ENCODE results near the gene LHX3.

The LHX3 gene

DNA sequence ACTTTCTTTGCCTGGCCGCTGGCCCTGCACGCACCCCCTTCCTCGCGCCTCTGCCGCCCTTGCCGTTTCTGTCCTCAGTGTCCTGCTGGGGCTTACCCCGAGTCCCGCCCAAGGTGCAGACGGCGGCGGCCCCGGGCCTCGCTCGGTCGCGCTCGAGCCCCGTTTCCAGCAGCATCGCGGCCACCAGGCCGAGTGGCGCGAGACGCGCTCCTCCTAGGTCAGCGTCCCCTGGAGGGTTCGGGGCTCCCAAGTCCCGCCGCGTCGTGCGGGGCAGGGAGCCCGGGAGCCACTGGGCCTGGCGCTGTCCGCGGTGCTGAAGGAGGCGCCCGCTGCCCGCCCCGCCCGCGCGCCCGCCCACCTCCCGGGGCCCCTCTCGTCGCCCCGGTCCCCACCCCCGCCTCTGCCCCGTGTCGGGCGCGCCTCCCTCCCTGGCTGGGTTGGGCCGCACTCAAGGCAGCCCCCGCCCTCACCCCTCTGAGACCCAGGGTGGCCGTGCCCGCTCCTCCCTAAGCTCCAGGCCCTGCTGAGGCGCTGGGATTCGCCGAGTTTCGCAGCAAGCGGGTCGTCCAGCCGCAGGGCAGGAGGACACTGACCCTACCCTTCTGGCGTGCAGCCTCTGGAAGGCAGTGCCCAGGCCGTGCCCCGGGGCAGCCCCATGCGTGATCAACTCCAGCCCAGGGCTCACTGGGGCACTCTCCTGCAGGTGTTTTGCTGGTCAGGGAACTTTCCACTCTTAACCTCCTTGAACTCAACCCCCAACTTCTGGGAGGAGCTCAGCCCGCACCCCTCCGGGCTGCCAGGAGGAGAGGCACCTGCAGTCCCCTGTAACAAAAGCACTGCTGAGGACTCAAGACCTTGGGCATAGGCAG lies at the start of gene LHX3:
TSS of gene LHX3 (minus strand) at position 291 of the 869 bp plus-strand sequence. CDS start at position 175, 116 bp downstream.
- DNase-seq = no peak

DNA sequence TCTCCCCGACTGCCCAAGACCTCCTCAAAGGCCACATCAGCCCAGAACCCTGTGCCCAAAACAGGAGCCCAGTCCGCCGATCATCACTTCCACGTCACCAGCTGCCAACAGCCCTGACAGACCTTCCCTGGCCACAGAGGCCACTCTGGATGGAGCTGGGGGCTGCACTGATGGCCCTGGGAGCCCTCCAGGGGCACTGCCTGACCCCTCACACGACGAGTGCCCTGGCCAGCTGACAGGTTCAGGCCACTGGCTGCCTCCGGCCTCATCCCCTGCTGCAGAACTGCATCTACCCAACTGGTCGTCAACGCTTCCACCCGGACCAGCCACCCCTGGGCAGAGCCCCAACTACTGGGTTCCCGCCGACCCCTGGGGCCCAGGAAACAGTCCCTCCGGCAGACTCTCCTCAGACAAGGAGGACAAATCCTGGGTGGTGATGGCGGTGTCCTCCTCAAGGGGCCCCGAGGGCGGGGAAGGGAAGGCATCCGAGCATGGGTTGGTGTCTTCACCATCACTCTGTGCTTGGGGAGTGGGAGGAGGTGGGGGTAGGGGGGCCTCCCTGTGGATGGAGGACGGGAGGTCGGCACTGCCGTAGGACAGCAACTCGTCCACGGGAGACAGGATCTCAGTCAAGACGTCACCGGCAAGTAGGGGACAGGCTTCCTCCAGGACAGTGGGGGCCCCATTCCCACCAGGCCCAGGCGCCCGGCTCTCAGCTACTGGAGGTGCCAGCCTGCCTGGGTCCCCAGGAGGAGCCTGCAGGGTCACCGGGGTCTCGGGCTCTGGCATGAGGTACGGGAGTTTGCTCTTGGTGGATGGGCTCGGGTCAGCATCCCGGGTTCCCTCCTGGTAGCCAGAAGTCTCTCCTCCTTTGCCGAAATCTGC lies 48.6 kb upstream of the LHX3 start:
- DNase-seq = no peak

DNA sequence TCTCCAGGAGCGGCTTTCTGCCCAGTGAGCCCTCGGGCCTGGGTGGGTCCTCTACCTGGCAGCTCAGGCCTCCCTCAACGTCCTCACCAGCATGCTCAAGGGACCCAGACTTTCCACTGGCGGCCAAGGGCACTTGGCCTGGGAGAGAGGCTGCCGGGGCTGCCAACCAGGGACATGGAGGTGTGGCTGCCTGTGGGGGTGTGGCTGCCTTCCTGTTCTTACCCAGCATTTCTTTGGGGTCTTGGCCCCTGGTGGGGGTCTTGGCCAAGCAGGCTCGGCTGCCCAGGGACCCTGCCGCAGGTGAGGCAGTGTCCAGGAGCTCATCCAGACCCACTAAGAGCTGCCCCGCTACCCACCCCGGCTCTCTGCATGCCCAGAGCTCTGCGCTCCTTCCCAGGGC lies 47.9 kb upstream of the LHX3 start:
- DNase-seq = no peak

DNA sequence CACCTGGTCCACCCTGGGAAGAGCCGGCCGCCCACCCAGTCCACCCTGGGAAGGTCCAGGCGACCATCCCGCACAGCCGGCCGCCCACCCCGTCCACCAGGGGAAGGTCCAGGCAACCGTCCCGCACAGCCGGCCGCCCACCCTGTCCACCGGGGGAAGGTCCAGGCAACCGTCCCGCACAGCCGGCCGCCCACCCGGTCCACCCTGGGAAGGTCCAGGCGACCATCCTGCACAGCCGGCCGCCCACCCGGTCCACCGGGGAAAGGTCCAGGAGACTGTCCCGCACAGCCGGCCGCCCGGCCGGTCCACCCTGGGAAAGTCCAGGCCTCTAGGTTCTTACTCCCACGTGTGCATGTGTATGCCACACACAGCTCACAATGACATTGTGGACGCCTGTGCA lies 47.4 kb upstream of the LHX3 start:
- no peak for DNase-seq

DNA sequence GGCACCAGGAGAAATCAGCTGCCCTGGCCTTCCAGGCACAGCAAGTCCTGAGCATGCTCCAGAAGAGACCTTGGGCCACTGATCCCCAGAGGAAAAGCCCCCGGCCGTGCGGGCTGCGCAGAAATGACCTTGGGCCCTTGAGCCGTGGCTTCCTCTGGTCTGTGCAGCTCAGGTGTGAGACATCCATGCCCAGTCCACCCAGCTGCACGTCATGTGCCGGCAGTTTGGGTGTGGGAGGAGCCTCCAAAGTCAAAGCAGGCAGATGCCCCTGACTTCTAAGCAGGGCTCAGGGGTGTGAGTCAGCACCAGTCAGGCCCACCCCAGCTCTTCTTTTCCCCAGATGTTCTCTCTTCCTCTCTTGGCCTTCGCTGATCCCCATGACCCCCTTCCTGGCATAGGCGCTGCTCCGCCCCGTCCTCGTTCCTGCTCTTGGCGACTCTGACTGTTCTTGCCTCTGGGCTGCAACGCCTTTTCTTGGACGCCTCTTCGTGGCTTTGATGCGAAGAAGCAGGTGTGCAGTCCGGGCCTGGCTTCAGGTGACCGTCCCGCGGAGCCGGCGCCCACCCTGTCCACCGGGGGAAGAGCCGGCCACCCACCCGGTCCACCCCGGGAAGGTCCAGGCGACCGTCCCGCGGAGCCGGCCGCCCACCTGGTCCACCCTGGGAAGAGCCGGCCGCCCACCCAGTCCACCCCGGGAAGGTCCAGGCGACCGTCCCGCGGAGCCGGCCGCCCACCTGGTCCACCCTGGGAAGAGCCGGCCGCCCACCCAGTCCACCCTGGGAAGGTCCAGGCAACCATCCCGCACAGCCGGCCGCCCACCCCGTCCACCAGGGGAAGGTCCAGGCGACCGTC lies 46.6 kb upstream of the LHX3 start:
- DNase-seq = no peak

DNA sequence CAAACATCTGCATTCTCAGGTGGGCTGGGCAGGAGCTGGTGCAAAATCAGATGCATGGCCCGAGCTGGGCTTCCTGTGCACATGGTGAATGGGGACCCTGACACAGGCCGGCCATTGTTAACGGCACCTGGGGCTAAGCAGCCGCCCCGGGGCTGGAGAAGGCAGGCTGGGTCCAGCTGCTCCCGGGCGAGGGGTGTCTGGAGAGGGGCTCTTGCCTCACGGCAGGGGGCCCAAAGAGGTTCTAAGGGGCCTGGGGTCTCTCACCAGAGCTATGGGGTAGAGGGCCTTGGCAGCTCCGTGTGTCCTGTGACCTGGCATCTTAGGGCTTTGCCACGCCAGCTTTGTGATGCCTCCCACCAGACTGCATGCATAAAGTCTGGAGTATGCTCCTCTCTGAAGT lies 45.7 kb upstream of the LHX3 start:
- DNase-seq = no peak

DNA sequence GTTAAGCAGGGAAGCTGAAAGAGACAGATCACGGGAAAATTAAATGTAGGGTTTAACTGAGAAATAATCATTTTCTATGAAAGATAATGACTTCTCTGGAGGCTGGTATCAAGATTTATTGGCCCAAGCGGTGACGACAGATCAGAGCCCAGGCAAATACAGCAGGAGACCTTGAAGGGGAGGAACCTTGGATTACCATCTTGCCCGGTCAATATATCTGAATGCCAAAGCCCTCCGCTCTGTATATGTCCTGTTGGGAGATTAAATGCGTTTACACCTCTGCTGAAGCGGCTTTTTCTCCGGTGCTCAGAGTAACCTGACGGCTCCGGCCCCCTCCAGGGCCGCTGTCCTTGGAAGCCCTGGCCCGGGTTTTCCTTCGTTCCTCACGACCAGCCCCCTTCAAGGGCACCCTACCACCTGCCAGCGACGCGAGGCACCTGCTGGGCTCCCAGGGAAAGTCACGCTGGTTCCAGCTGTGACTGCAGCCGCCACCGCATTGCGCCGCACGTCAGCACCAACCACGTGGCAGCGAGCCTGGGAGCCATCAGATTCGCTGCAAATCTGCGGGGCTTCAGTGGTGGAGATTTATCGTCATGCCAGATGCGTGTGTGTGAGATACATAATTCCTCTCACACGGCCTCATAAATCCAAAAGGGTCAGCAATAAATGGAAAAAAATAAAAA lies 45.1 kb upstream of the LHX3 start:
- no peak for DNase-seq

DNA sequence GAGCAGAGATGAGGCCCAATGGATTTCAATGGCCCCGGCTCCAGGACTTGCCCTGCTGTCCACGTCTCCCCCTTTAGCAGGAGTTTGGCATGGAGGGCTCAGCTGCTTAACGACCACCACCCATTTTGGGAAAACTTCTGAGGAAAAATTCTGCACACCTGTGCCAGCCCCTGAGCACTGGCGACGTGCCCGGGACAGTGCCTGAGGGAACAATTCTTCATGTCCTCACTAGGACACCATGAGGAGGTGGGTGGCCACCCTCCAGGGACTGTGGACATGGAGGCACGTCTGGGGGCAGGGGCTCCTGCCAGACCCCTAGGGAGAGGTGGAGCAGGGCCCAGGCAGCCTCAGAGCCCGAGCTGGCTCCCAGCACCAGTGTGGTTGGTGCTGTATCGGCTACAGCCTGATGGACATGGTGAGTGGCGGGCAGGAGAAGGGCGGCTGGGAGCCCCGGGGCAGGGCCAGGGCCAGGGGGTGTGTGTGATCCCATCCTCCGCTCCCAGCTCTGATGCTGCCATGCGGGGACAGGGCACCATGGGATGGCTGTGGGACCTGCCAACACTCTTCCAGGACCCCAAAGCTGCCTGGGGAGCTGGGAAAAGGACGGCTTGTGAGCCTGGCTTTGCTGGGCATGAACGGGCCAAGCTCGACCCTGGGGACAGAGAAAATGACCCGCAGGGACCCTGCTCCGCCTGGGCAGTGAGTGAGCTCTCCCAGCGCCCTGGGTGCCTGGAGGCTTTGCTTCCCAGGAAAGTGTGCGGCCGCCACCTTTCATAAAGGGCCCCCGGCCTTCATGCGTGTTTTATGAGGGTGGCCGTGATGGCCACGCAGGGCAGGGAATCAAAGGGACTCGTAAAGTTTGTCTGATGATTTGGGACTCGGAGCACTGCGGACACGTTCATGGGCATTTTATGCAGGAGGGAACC lies 44.3 kb upstream of the LHX3 start:
- no peak for DNase-seq

DNA sequence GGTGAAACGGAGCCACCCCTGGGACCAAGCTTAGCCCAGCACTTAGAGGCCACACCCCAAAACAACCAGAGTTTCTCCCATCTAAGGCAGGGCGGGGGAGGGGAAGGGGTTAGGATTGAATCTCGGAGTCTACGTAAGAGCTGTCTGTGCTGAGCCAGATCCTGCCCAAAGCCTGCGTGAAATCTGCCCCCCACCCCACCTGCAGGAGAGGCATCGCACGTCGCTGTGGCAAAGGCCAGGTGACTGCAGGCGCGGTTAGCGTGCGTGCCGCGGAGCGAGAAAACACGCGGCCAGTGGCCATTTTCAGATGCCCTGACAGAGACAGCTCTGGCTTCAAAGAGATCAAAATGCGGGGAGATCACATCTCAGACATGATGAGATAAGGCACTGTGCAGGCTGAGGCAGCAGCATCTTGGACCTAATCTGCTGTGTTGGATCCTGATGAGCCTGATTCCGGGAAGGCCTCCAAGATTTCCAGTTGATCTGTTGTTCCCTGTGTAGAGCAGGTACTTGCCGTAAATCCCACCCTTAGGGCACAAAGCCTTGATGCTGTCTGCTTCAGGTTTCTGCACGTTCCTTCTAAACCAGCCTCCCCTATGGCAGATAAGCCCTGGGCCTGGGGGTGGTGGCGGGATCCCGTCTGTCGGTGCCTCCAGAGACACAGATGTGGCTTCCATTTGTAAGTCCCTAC lies 43.2 kb upstream of the LHX3 start:
- DNase-seq = no peak

DNA sequence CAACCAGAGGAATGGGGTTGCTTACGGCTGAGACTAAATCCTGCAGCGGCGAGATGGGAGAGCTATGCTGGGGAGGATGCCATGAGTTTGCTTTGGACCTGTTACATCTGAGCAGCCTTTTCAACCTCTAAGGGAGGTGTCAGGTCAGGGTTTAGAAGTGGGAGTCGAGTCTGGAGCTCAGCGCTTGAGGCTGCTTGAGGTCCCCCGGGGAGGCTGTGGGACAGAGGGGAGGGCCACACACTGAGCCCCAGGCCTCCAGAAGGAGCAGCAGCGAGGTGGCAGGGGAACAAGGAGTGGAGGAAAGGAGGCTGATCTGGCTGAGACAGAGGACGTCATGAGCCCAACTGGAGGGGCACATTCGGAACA lies 42.6 kb upstream of the LHX3 start:
- no peak for DNase-seq

DNA sequence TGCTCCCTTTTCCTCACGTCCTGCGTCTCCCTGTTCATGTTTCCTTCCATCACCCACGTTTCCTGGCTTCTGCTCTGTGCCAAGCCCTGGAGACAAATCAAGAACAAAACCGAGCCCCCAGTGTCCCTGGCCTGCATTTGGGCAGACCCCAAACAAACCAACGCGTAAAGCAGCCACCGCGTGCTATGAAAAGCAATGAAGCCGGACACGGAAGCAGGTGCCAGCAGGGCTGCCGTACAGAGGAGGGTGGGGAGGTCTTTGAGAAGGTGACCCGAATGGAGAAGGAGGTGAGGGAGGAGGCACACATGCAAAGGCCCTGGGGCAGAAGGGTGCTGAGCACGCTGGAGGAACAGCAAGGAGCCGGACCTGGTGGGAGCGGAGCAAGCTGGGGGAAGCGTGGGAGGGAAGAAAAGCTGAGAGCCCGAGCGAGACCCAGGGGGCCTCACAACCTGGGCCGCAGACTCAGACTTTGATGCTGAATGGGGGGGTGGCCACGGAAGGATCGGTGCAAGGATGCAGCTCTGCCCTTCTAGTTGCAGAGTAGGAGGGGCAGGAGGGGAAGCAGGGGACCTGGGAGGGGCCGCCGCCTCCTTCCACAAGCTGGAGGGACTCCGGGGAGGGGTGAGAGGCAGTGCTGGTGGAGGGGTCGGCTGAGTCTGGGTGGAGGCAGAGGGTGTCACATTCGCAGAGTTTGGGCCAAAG lies 42.1 kb upstream of the LHX3 start:
- no peak for DNase-seq

DNA sequence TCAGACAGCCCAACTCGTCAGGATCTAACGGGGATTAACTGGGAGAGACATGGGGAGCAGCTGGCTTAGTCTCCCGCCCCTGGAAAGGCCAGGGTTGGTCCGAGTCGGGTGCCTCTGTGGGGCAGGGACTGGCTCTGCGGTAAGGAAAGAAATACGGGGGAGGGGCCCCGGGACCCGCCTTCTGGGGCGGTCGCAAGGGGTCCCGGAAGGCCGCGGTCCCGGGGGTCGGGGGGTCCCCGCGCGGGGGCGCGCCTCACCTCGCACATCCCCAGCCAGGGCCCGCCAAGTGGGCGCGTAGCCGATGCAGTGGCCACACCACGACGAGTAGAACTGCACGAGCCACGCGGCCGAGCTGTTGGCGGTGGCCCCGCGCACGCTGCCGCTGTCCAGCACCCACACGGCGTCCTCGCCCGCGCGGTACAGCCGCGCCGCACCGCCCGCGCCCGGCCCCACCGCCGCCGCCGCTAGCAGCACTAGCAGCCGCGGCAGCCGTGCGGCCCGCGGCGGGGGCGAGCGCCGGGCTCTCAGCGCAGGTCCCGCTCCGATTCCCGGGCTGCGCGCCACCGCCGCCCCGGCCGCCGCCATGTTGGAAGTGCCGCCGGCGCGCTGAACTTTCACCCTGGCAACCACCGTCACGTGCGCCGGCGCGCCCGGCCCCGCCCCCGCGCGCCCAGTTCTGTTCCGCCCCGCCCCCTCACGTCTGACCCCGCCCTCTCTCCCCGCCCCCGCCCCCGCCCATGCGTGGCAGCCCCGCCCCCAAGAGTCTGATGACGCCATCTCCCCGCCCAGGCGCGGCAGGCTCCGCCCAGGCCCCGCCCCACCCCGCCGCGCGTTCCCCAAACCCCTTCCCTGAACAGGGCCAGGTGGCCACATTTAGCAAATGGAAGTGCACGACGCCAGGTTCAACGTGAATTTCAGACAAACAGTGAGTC lies 40.6 kb upstream of the LHX3 start, which contains the start of gene QSOX2:
TSS of gene QSOX2 (minus strand) at position 594 of the 932 bp plus-strand sequence. CDS start at position 585, 9 bp downstream.
- DNase-seq = peak; percentile 68

DNA sequence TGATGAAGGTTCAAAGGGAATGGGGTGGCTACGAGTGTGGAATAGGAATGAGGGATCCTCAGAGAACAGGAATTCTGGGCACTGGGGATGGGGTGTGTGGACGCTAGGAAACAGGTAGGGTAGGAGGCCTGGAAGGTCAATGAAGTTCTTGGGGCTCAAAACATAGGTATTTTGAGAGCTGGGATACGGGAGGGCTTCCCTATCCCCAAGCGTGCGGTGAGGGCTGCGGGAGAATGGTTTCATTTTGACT lies 40.0 kb upstream of the LHX3 start:
- DNase-seq = no peak

DNA sequence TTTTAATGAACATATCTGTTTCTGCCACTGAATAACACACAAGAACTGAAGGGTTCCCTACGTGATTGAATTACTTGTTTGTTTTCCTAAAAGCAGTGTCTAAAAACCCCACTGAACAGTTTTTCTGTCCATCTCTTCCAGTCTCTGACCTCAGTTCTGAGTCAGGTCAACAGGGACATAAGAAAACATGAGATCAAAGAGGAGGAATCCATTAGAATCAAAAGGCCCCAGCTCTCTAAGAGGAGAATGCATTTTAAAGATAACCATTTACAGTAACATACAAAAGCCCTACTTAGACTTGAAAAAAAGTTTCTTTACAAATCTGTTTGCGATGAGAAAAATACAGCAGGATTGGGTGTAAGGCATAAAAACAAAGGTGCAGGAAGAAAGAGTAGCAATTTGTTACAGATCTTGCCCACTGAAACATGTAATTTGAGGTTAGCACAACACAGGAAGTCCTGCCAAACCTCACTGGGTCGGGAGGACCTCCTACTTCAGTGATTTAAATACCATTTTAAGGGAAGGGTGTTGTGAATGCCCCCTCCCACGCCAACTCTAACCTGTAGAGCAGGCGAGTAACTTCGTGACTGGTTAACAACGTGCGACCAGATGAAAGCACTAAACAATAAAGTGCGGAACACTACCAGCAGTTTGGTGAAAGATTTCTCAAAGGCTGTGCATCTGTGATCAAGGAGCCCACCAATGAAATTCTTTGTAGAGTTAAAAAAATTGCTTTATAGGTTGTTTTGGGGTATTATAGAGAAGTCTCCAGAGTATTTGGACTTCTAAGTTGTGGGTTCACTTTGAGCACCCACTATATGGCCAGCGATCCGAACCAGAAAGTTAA lies 39.4 kb upstream of the LHX3 start:
- DNase-seq = no peak

DNA sequence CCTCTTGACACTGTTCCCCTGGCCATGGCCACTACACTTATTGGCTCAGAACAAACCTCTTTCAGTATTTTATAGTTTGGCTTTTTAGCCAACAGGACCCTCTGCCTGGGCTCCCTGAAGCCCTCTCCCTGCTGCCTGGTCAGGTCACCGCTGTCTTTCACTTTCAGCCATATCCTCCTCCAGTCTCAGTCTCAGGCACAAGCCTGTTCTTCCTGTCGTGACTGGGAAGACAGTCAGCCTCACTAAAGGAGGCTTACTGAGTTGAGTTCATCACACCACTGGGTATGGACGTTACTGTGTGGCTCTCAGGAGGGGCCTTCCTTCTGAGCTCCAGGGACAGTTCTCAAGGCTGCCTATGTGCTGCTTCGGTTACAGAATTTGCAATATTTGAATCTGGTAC lies 38.7 kb upstream of the LHX3 start:
- DNase-seq = no peak

DNA sequence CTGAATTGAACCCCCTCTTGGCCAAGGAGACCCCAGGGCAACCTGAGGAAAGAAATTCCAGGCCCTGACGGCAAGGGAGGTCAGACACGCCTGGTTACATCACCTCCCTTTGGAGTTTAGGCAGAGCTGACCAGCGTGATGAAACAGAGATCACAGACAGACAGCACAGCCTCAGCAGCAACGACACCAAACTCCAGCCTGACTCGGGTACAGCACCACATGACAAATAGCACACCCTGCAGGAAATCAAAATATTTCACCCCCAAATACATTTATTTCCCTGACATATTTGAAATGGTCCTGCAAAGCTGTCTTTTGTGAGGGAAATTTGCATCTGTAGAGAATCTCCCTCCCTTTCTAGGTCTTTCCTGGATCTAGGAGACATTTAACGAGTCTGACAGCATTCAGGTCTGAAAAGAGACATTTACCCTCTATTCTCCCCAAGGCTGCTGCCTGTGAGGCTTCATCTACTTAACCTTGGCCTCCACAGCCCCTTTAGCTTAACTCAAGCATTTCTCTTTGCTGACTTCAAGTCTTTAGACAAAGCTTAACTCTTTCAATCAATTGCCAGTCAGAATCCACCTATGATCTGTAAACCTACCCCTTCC lies 38.1 kb upstream of the LHX3 start:
- DNase-seq = no peak

DNA sequence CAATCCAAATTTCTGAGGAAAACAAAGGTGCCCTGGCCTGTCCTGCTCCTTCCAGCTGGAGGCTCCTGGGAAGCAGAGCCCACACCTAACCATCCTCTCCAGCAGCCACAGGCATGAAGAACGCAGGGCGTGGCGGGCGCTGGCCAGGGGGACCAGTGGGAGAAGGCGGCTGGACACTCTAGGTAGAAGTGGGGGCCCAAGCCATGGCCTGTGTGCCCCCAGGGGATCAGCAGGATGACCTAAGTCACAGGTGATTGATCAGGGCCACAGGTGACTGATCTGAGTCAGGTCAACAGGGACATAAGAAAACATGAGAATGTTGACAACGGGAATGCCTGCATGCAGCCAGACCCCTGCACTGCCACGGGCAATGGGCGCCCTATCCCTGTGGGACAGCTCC lies 37.3 kb upstream of the LHX3 start:
- DNase-seq = no peak

DNA sequence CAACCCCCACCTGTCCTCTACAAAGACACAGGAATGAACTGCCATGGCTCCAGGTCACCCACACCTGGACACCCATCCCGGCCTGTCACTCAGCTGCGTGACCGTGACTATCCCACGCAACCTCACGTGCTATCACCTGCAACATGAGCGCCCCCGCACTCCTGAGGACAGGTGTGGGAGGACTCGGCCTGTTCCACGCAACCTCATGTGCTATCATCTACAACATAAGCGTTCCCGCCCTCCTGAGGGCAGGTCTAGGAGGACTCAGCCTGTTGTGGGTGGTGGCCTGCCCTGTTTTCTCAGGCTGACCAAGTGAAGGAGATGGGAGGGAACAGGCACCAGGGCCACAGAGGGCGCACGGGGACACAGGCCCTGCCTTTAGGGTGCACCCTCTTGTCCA lies 36.6 kb upstream of the LHX3 start:
- DNase-seq = no peak
